Thyroid gland (tissue), 4 donors: ENCODE results near the gene APELA.

Experiments
- CTCF ChIP-seq, 6 experiments: fragments of 200-600 bp in 3 of 6; fragments of 450-650 bp in 3 of 6; sonication (generic) in 3 of 6; IDR thresholded peaks; one replicate each; pipeline ENCODE4 v1.5.1; 2016 to 2019; ENCODE audit warnings: antibody characterized with exemption in 6 of 6, mild to moderate bottlenecking in 2 of 6, inconsistent platforms in 1 of 6, moderate library complexity in 1 of 6
- POLR2A ChIP-seq, 2 donors: fragments of 450-650 bp; IDR thresholded peaks; one replicate each; pipeline ENCODE4 v1.6.1; 2017; ENCODE audit warnings: antibody characterized with exemption in 2 of 2, mild to moderate bottlenecking in 2 of 2, moderate library complexity in 1 of 2

- no peak for TF ChIP-seq POLR2A (IDR thresholded peaks at IDR 0.05)
- TF ChIP-seq CTCF (IDR thresholded peaks at IDR 0.05): no peak
Observed at GRCh38 chr4:164874789-164875188, 2.2 kb upstream of the APELA start.
